ENCODE measurements around the gene DOCK4.

The DOCK4 gene

GRCh38 chr7:112154690-112155089 lies 51.5 kb downstream of the DOCK4 start:
- no peak overlapping the region for H3K27ac ChIP-seq (replicated peaks)

GRCh38 chr7:112152186-112152585 lies 54.0 kb downstream of the DOCK4 start:
- no peak for DNase-seq (ENCODE audit: low read depth in 1 of 2, low spot score in 1 of 2)
- Histone ChIP-seq H3K4me3 (replicated peaks; ENCODE audit: insufficient read depth, low read length) (no peak overlapping the region), H3K27me3 (ENCODE audit: insufficient read depth, poor library complexity, severe bottlenecking) (no peaks in the 10 kb centered on the region), H3K27ac (replicated peaks) (no peak overlapping the region)
- TF ChIP-seq CTCF (IDR thresholded peaks at IDR 0.05; ENCODE audit: insufficient read depth, low read length): no peak
- TF ChIP-seq SPI1 (IDR thresholded peaks at IDR 0.05; ENCODE audit: borderline replicate concordance, low read depth): no peak
- TF ChIP-seq REST (IDR thresholded peaks at IDR 0.05; ENCODE audit: insufficient replicate concordance, low read depth): no peak
- TF ChIP-seq GABPA (IDR thresholded peaks at IDR 0.05; ENCODE audit: low read depth): no peak
- TF ChIP-seq POLR2AphosphoS5 (IDR thresholded peaks at IDR 0.05; ENCODE audit: low read depth): no peak

More at GRCh38 chr7:112154690-112155089, 51.5 kb downstream of the DOCK4 start:
- Histone ChIP-seq H3K4me3 (replicated peaks; ENCODE audit: insufficient read depth, low read length) (no peak overlapping the region), H3K27me3 (ENCODE audit: insufficient read depth, poor library complexity, severe bottlenecking) (no peaks in the 10 kb centered on the region)
- DNase-seq (ENCODE audit: low read depth in 1 of 2, low spot score in 1 of 2): no peak
- TF ChIP-seq REST (IDR thresholded peaks at IDR 0.05; ENCODE audit: insufficient replicate concordance, low read depth): no peak
- no peak for TF ChIP-seq GABPA (IDR thresholded peaks at IDR 0.05; ENCODE audit: low read depth)
- TF ChIP-seq SPI1 (IDR thresholded peaks at IDR 0.05; ENCODE audit: borderline replicate concordance, low read depth): no peak
- no peak for TF ChIP-seq POLR2AphosphoS5 (IDR thresholded peaks at IDR 0.05; ENCODE audit: low read depth)
- no peak for TF ChIP-seq CTCF (IDR thresholded peaks at IDR 0.05; ENCODE audit: insufficient read depth, low read length)

GRCh38 chr7:112150823-112151641 lies 55.2 kb downstream of the DOCK4 start:
- DNase-seq (ENCODE audit: low read depth in 1 of 2, low spot score in 1 of 2): no peak
- Histone ChIP-seq H3K4me3 (replicated peaks; ENCODE audit: insufficient read depth, low read length) (no peak overlapping the region), H3K27me3 (ENCODE audit: insufficient read depth, poor library complexity, severe bottlenecking) (no peaks in the 10 kb centered on the region), H3K27ac (replicated peaks) (no peak overlapping the region)
- TF ChIP-seq POLR2AphosphoS5 (IDR thresholded peaks at IDR 0.05; ENCODE audit: low read depth) (no peak), CTCF (IDR thresholded peaks at IDR 0.05; ENCODE audit: insufficient read depth, low read length) (no peak), SPI1 (IDR thresholded peaks at IDR 0.05; ENCODE audit: borderline replicate concordance, low read depth) (no peak), GABPA (IDR thresholded peaks at IDR 0.05; ENCODE audit: low read depth) (no peak), REST (IDR thresholded peaks at IDR 0.05; ENCODE audit: insufficient replicate concordance, low read depth) (no peak)
